ENCODE measurements around the gene SASH1. TPM values are rescaled to one million over a fixed set of nuclear protein-coding genes. Genes with fewer than 3 reads are reported as not detected.
"Not testable (repeated sequence)": the region's sequence is repeated elsewhere in the genome, so short reads cannot be mapped to it uniquely, and the experiment has no call there.

SASH1 gene
- polyA plus RNA-seq, 3 donors: 6.0 to 56.3 (median 32.1) TPM

GRCh38 chr6:148351309-148351708, 8.7 kb downstream of the SASH1 start:
- WGBS, 3 donors: 69 to 83% (median 76%) methylated on average over 1 of the region's 1 CpG
- H3K27ac ChIP-seq (ENCODE audit: low read depth, low read length): no peak overlapping the region

DNA sequence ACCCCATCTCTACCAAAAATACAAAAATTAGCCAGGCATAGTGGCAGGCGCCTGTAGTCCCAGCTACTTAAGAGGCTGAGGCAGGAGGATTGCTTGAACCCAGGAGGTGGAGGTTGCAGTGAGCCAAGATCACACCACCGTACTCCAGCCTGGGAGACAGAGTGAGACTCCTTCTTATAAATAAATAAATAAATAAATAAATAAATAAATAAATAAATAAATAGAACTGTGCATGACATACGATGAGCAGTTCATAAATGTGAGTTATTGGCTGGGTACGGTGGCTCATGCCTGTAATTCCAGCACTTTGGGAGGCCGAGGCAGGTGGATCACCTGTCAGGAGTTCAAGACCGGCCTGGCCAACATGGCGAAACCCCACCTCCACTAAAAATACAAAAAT, 9.8 kb downstream of the SASH1 start:
- not testable (repeated sequence) for H3K27ac ChIP-seq (ENCODE audit: low read depth, low read length)
- WGBS, 3 donors: 91 to 96% (median 94%) methylated on average over 7 of the region's 7 CpGs

- 29 to 51% (median 40%) methylated on average over 7 of the region's 7 CpGs for WGBS, 3 donors
- H3K27ac ChIP-seq (ENCODE audit: low read depth, low read length): no peak overlapping the region
These were observed 15.7 kb downstream of the SASH1 start for GRCh38 chr6:148358196-148358785.

- WGBS, 3 donors: 91 to 96% (median 92%) methylated on average over 5 of the region's 5 CpGs
- H3K27ac ChIP-seq (ENCODE audit: low read depth, low read length): no peak overlapping the region
These were observed 16.6 kb downstream of the SASH1 start for GRCh38 chr6:148359228-148359627.

DNA sequence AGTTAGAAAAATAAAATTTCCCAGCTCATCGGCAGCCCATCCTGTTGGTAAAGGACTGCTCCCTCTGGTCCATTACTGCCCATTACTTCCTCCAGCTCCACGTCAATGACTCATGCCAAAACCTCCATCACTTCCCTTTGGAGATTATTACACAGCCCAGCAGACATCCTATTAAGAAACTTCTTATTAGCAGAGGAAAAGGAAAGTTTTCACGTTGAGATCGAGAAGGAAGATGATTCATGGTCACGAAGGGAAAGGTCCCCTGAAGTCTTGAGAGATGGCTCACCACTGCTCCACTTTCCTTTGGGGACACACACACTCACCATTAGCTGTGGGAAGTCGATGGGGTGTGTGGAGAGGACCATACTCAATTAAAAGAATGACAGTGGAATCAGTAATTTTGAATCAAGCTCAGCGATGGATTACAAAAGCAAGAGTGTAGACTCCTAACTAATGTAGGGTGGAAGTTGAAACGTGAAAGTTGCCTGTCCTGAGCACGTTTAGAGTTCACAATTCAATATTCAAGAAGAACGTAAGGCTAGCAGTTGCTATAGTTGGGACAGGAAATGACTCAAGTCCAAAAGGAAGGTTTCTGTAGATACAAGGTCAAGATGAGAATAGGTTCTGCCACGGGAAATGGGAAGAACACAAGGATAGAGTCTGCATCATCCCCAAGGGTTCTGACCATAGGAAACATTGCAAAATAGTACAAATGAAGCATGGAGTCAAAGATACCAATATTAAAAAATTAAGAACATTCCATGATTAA, 21.6 kb downstream of the SASH1 start:
- no peak overlapping the region for H3K27ac ChIP-seq (ENCODE audit: low read depth, low read length)
- 35 to 78% (median 38%) methylated on average over 11 of the region's 11 CpGs for WGBS, 3 donors

GRCh38 chr6:148365041-148365440, 22.4 kb downstream of the SASH1 start:
- no peak overlapping the region for H3K27ac ChIP-seq (ENCODE audit: low read depth, low read length)
- 71 to 81% (median 77%) methylated on average over 3 of the region's 3 CpGs for WGBS, 3 donors

GRCh38 chr6:148367411-148368024, 24.9 kb downstream of the SASH1 start:
- H3K27ac ChIP-seq (ENCODE audit: low read depth, low read length): no peak overlapping the region
- WGBS, 3 donors: 17 to 76% (median 19%) methylated on average over 11 of the region's 11 CpGs

DNA sequence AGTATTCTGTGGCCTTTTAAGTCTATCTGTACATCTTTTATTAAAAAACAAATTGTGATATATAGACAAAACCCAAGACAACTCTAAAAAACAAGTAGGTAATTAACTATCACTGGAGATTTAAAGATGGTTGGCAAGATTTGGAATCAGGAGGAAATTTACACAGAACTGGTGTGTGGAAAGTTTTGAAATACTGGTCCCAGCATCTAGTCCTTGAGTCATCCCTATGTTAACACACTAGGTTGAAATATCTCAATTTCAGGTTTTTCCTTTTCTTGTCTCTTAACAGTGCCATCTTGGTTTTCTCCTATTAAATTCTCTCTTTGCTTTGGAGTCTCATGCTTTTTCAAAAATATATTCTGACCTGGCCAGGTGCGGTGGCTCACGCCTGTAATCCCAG, 27.5 kb downstream of the SASH1 start:
- 98 to 100% (median 98%) methylated on average over 2 of the region's 2 CpGs for WGBS, 3 donors
- no peak overlapping the region for H3K27ac ChIP-seq (ENCODE audit: low read depth, low read length)

GRCh38 chr6:148374040-148374774, 31.6 kb downstream of the SASH1 start:
- H3K27ac ChIP-seq (ENCODE audit: low read depth, low read length): no peak overlapping the region
- WGBS, 3 donors: 81 to 82% (median 81%) methylated on average over 5 of the region's 5 CpGs

DNA sequence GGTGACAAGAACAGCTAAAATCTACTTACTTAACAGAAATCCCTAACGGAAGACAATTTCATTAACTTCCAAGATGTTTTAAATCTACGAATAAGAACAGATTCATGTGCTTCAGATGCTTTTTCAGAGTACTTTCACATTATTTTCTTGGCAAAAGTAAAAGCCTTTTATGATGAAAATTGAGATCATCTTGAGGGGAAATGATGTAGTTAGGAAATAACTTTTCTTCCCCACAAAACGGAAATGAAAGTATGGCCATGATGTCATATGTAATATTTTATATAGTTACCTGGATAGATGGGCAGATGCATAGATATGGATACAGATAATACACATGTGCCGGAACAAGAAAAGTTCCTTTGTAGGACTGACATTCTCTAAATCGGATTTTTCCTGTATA, 32.8 kb downstream of the SASH1 start:
- H3K27ac ChIP-seq (ENCODE audit: low read depth, low read length): no peak overlapping the region
- WGBS, 3 donors: 77 to 93% (median 82%) methylated on average over 5 of the region's 5 CpGs

DNA sequence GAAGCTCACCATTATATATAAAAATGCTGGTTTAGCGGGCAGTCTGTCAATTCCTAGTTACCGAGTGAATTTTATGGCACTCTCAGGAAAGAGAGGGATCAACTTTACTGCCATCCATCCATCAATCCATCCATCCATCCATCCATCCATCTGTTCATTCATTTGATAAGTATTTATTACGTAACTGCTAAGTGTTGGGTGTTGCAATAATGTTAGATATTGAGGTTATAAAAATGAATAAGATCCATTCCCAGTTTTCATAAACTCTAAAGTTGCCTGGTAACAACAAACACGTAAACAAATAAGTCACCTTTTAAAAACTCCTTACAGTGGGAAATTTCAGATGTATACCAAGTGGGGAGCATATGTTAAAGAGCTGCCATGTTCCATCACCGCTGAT, 36.8 kb downstream of the SASH1 start:
- no peak overlapping the region for H3K27ac ChIP-seq (ENCODE audit: low read depth, low read length)
- WGBS, 3 donors: 90 to 95% (median 94%) methylated on average over 5 of the region's 5 CpGs

DNA sequence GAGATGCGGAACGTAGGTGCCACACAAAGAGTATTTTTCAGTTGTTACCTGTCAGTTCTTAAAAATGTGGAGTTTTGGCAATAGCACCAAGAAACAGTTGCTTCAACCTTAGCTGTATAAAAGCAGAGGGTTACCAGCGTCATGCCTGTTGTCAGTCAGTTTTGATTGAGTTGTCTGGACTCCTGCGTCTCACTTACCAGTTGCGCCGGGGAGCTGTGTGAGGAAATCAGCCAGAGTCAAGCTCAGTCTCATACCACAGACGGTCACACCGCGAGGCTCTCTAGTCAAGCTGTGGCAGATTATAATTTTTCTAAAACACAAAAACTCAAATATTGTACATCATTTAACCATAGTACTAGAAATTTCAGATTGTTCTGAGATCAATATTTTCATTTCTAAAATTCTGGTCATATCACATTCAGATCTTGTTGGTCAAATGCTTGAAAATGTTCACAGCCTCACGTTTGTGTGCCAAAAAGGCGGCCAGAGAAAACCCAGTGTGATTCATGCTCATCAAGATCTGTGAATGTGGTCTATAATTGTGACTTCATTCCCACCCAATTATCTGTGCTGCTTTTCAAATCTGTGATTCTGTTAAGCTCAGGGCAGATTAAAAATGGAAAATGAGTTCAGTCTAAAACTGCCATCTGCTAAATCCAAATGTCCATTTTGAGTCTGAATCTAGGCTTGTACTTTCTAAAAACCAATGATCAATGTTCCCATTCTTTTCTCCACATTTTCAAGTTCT, 37.5 kb downstream of the SASH1 start:
- no peak overlapping the region for H3K27ac ChIP-seq (ENCODE audit: low read depth, low read length)
- WGBS, 3 donors: 86 to 95% (median 86%) methylated on average over 11 of the region's 11 CpGs

GRCh38 chr6:148382051-148382450, 39.4 kb downstream of the SASH1 start:
- WGBS, 3 donors: 96 to 99% (median 98%) methylated on average over 9 of the region's 9 CpGs
- H3K27ac ChIP-seq (ENCODE audit: low read depth, low read length): not testable (repeated sequence)

- WGBS, 3 donors: 70 to 89% (median 80%) methylated on average over 9 of the region's 9 CpGs
- no peak overlapping the region for H3K27ac ChIP-seq (ENCODE audit: low read depth, low read length)
These were observed 40.2 kb downstream of the SASH1 start for GRCh38 chr6:148382861-148383260.

DNA sequence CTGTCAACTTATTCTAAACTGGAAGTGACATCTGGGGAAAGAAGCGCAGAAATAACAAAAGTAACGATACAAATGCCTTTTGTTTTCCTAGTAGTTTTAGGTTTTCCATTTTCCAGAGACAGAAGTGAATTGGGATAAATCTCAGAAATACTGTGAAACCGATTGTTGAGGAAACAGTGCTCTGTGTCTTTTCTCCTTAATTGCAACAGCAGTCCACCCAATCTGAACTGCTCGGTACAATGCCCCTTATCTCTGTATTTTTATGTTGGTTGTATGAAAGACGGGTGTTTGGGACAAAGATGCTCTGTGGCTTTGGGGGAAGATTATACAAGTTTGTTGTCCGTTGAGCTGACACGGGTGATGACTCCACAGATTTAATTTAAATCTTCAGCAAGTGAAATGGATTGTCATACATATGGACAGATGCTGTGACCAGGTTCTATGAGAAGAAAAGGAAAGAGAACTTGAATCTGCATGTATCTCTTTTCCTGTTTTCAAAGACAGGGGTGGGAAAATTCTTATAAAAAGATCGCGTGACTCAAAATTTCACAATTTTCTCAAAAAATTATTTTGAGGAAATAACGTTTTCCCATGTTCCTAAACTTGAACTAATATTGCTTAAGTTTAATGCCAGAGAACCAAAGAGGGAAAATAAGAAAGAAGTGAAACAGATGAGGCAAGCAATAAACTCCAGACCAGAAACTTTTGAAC, 41.2 kb downstream of the SASH1 start:
- H3K27ac ChIP-seq (ENCODE audit: low read depth, low read length): no peak overlapping the region
- 67 to 88% (median 75%) methylated on average over 10 of the region's 10 CpGs for WGBS, 3 donors

DNA sequence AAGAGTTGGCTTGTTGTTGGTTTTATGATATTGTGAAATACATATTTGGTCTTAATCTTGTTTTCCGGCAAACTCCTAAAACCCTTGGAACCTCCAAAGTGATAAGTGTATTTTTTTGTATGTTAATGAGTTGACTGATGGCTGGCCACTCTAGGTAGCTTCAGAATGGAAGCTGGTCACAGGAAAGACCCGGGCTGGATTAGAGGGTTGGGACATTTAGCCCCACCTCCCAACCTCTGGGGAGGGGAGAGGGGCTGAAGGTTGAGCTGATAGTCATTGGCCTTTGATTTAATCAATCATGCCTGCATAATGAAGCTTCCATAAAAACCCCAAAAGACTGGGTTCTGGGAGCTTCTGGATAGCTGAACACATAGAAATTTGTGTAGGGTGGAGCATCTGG, 42.7 kb downstream of the SASH1 start:
- 55 to 66% (median 64%) methylated on average over 2 of the region's 2 CpGs for WGBS, 3 donors
- no peak overlapping the region for H3K27ac ChIP-seq (ENCODE audit: low read depth, low read length)

- H3K27ac ChIP-seq (ENCODE audit: low read depth, low read length): no peak overlapping the region
- WGBS, 3 donors: 79 to 92% (median 81%) methylated on average over 5 of the region's 5 CpGs
These were observed 45.9 kb downstream of the SASH1 start for GRCh38 chr6:148388521-148388920.

- no peak overlapping the region for H3K27ac ChIP-seq (ENCODE audit: low read depth, low read length)
- 88 to 94% (median 92%) methylated on average over 9 of the region's 9 CpGs for WGBS, 3 donors
These were observed 46.4 kb downstream of the SASH1 start for GRCh38 chr6:148389086-148389485.

Data from adipose tissue (tissue), 3 donors.